K562 (cell line): Measurements from ENCODE around the gene ZRANB1. TPM values are rescaled to one million over a fixed set of nuclear protein-coding genes. Genes with fewer than 3 reads are reported as not detected.

ENCODE experiments used
- ATAC-seq: fragments of 200-7000 bp; cut with Tn5 transposase; 3 replicates; pipeline ENCODE4 v1.9.1; 2020; ENCODE audit warnings: moderate library complexity
- BruUV-seq: library from RNA; stranded (reverse); fragments of 400-500 nt; replicated peaks from 2 replicates; lab custom pipeline; 2021; lab: Mats Ljungman, UMichigan
- CTCF ChIA-PET: fragments of 300-600 bp; formaldehyde crosslinking; extraction: SDS; loops from one replicate; lab custom pipeline; 2021; ENCODE audit warnings: low intra/inter-chr PET ratio; lab: Yijun Ruan, JAX
- POLR2A ChIA-PET: fragments of 300-600, 350-650 bp; sonication (Branson Sonifier 250); formaldehyde crosslinking; extraction: SDS; loops from one replicate; lab custom pipeline; 2021; ENCODE audit warnings: antibody characterized with exemption, inconsistent platforms; lab: Yijun Ruan, JAX
- DNase-seq, 4 experiments: peaks; one replicate each; pipeline versions ENCODE4 v3.0.0 to v3.0.0-alpha.2; 2011 to 2018; ENCODE audit warnings: low spot score in 3 of 4, mixed read lengths in 3 of 4; ENCODE audit errors: extremely low read depth in 1 of 4
- FAIRE-seq: peaks from 2 replicates; lab custom pipeline; 2011; peaks lifted over from hg19 to GRCh38; lab: Jason Lieb, UNC
- H2AFZ ChIP-seq: 2 replicates; pipeline ENCODE4 v1.6.0; 2011; ENCODE audit warnings: low read depth, low read length, control low read depth, inconsistent platforms
- H3K27ac ChIP-seq: fragments of 200-600 bp; 3 replicates; pipeline ENCODE4 v1.8.0; 2011; ENCODE audit warnings: low read depth, mild to moderate bottlenecking, control low read depth, inconsistent platforms, low read length, moderate library complexity, mixed read lengths; ENCODE audit errors: extremely low read depth
- H3K27me3 ChIP-seq, 2 experiments: fragments of 300-600 bp in 1 of 2; 2 replicates in 1 of 2; 3 replicates in 1 of 2; pipeline versions ENCODE4 v1.6.0 to v1.8.0; 2011; ENCODE audit warnings: inconsistent platforms in 2 of 2, low read length in 2 of 2, mild to moderate bottlenecking in 1 of 2, mixed read lengths in 1 of 2, moderate library complexity in 1 of 2; ENCODE audit not compliant: control insufficient read depth in 2 of 2, insufficient read depth in 2 of 2
- H3K36me3 ChIP-seq: fragments of 300-600 bp; 3 replicates; pipeline ENCODE4 v1.8.0; 2011; ENCODE audit warnings: mild to moderate bottlenecking, low read length, inconsistent platforms; ENCODE audit not compliant: control insufficient read depth, insufficient read depth
- H3K4me1 ChIP-seq, 2 experiments: fragments of 200-600 bp in 1 of 2; replicated peaks in 1 of 2; 2 replicates in 1 of 2; 3 replicates in 1 of 2; pipeline versions ENCODE4 v1.5.1 to v1.8.0; 2011; ENCODE audit warnings: inconsistent platforms in 2 of 2, low read length in 2 of 2, mild to moderate bottlenecking in 1 of 2, mixed read lengths in 1 of 2, moderate library complexity in 1 of 2; ENCODE audit not compliant: control insufficient read depth in 2 of 2, insufficient read depth in 2 of 2
- H3K4me2 ChIP-seq: 2 replicates; pipeline ENCODE4 v1.6.1; 2011; ENCODE audit warnings: low read length, control low read depth, inconsistent platforms, mixed read lengths; ENCODE audit not compliant: insufficient read depth
- H3K4me3 ChIP-seq: fragments of 200-600 bp; sonication (generic), shearing (Covaris generic); 2 replicates; pipeline ENCODE4 v1.5.1; 2016; ENCODE audit warnings: control low read depth, inconsistent platforms
- H3K79me2 ChIP-seq: fragments of 200-600 bp; 3 replicates; pipeline ENCODE4 v1.8.0; 2011; ENCODE audit warnings: low read length, inconsistent platforms; ENCODE audit not compliant: control insufficient read depth, insufficient read depth
- H3K9ac ChIP-seq, 2 experiments: 2 replicates each; pipeline versions ENCODE4 v1.6.0 to v1.6.1; 2011; ENCODE audit warnings: low read depth in 2 of 2, low read length in 2 of 2, control low read depth in 1 of 2, inconsistent platforms in 1 of 2, mild to moderate bottlenecking in 1 of 2, mixed read lengths in 1 of 2; ENCODE audit not compliant: insufficient read depth in 1 of 2
- H3K9me1 ChIP-seq: one replicate; pipeline ENCODE4 v1.6.0; 2011; ENCODE audit warnings: inconsistent platforms, mild to moderate bottlenecking, low read length, moderate library complexity; ENCODE audit not compliant: control insufficient read depth, insufficient read depth
- H3K9me3 ChIP-seq: replicated peaks from 2 replicates; pipeline ENCODE4 v1.5.1; 2011; ENCODE audit warnings: low read depth, low read length, inconsistent platforms; ENCODE audit not compliant: control insufficient read depth, insufficient read depth
- H4K20me1 ChIP-seq: replicated peaks from 2 replicates; pipeline ENCODE4 v1.6.1; 2011; ENCODE audit warnings: low read length, inconsistent platforms, mixed read lengths; ENCODE audit not compliant: control insufficient read depth, insufficient read depth
- ATF3 ChIP-seq, 2 experiments: fragments of 450-650 bp in 1 of 2; sonication (generic) in 1 of 2; formaldehyde crosslinking in 1 of 2; IDR thresholded peaks in 1 of 2; conservative IDR thresholded peaks in 1 of 2; 2 replicates each; pipeline versions ENCODE4 v1.6.1 to v1.8.1; 2016 to 2023; ENCODE audit warnings: mild to moderate bottlenecking in 2 of 2, moderate library complexity in 2 of 2, inconsistent platforms in 1 of 2, missing genetic modification reagents in 1 of 2
- CREB3 ChIP-seq: fragments of 450-650 bp; conservative IDR thresholded peaks from 2 replicates; pipeline ENCODE4 v1.6.1; 2016; ENCODE audit warnings: missing genetic modification characterization, low read depth, mild to moderate bottlenecking, missing compliant biosample characterization, moderate library complexity
- E4F1 ChIP-seq: fragments of 250-450 bp; sonication (Bioruptor Pico); IDR thresholded peaks from 2 replicates; pipeline ENCODE4 v1.5.0; 2021; ENCODE audit warnings: mild to moderate bottlenecking, borderline replicate concordance
- ELK3 ChIP-seq: fragments of 450-650 bp; formaldehyde crosslinking; IDR thresholded peaks from 2 replicates; pipeline ENCODE4 v1.4.0; 2020; ENCODE audit warnings: mild to moderate bottlenecking
- GATAD2B ChIP-seq: fragments of 450-650 bp; IDR thresholded peaks from 2 replicates; pipeline ENCODE4 v1.6.1; 2017; ENCODE audit warnings: mild to moderate bottlenecking, borderline replicate concordance
- HES1 ChIP-seq: fragments of 450-650 bp; IDR thresholded peaks from 2 replicates; pipeline ENCODE4 v1.6.1; 2016; ENCODE audit warnings: low read depth, mild to moderate bottlenecking, moderate library complexity
- SMC3 ChIP-seq: conservative IDR thresholded peaks from 2 replicates; pipeline ENCODE4 v1.6.1; 2011; ENCODE audit warnings: low read depth, low read length, improper control_type of control experiment; ENCODE audit not compliant: insufficient read depth
- SP2 ChIP-seq: IDR thresholded peaks from 2 replicates; pipeline ENCODE4 v1.6.1; 2011; ENCODE audit warnings: mild to moderate bottlenecking, low read depth, low read length, moderate library complexity; ENCODE audit not compliant: poor library complexity, severe bottlenecking; ENCODE audit errors: extremely low read depth
- SRSF1 ChIP-seq: fragments of 200-400 bp; formaldehyde crosslinking; IDR thresholded peaks from 2 replicates; pipeline ENCODE4 v1.6.1; 2017; ENCODE audit warnings: mild to moderate bottlenecking, low read depth, low read length, moderate library complexity
- TAL1 ChIP-seq: fragments of 450-650 bp; IDR thresholded peaks from 2 replicates; pipeline ENCODE4 v1.6.1; 2016; ENCODE audit warnings: mild to moderate bottlenecking
- ZNF175 ChIP-seq: fragments of 200-800 bp; sonication (Bioruptor generic); IDR thresholded peaks from 2 replicates; pipeline ENCODE4 v1.6.1; 2016; ENCODE audit warnings: low read depth, mild to moderate bottlenecking, missing genetic modification characterization, missing compliant biosample characterization
- ZNF695 ChIP-seq: fragments of 450-650 bp; formaldehyde crosslinking; IDR thresholded peaks from 2 replicates; pipeline ENCODE4 v1.4.0; 2020; ENCODE audit warnings: mild to moderate bottlenecking, moderate library complexity
- ZNF696 ChIP-seq: fragments of 250-450 bp; sonication (Bioruptor Pico); conservative IDR thresholded peaks from 2 replicates; pipeline ENCODE4 v1.4.0; 2020; ENCODE audit warnings: mild to moderate bottlenecking, moderate library complexity
- ZNF77 ChIP-seq: fragments of 250-450 bp; sonication (Bioruptor Pico); IDR thresholded peaks from 2 replicates; pipeline ENCODE4 v1.5.0; 2020
- WGBS: fragments of 100-300 bp; shearing (Covaris generic); methylation state at CpG from one replicate; pipeline ENCODE4 v1.1.6; 2016; ENCODE audit warnings: low coverage, mixed read lengths; ENCODE audit not compliant: insufficient coverage; ENCODE audit errors: missing lambda C conversion rate; 5-methylcytosine and 5-hydroxymethylcytosine counted together
- in situ Hi-C: fragments of 300-500 bp; cut with MboI; formaldehyde crosslinking; loops from 4 replicates; pipeline ENCODE4 v1.15.0; 2018; ENCODE audit warnings: inconsistent platforms, mixed read lengths
- intact Hi-C: fragments of 100-400 bp; cut with micrococcal nuclease; formaldehyde crosslinking; loops from 2 replicates; pipeline ENCODE4 v1.14.2; 2022
- polyA plus RNA-seq, 8 experiments: library from polyadenylated mRNA; depleted of rRNA in 4 of 8; stranded (reverse) in 5 of 8; unstranded in 3 of 8; fragments of >200 nt; fragmentation: Nextera tagmentation in 2 of 8; fragmentation: Illumina TruSeq in 1 of 8; extraction: Ambion mirVana in 2 of 8; extraction: Trizol in 1 of 8; gene quantifications; 2 replicates each; pipeline versions ENCODE4 v1.2.1 to v1.2.3, GENCODE V29; 2011 to 2014; ENCODE audit warnings: inconsistent platforms in 1 of 8, missing spikeins in 1 of 8
- total RNA-seq, 7 experiments: library from RNA; depleted of rRNA in 6 of 7; stranded (reverse); fragments of >200 nt in 6 of 7; fragmentation: Illumina TruSeq in 2 of 7; extraction: Trizol in 2 of 7; gene quantifications; 2 replicates each; pipeline versions ENCODE4 v1.2.1 to v1.2.3, GENCODE V29; 2011 to 2021; ENCODE audit warnings: low replicate concordance in 1 of 7
- TF ChIP-seq, protein P1 (sequence below): IDR thresholded peaks from 2 replicates; pipeline ENCODE4 v1.6.1; 2011; ENCODE audit not compliant: insufficient read length; ENCODE audit errors: extremely low read depth

The ZRANB1 gene
- total and polyA plus RNA-seq, 9 of the 15 experiments (the other 6 are each of a cell fraction or from before 2014, with no cell fraction given): 0.07 to 1.1 (median 0.64) TPM

- Histone ChIP-seq H3K9me1 (peaks cover 2% of the 10 kb centered on the region), H3K27ac (no peak overlapping the region), H3K79me2 (peaks cover 67% of the 10 kb centered on the region), H3K4me2 (no peak overlapping the region), H3K9me3 (no peaks in the 10 kb centered on the region), H4K20me1 (peaks cover 27% of the 10 kb centered on the region; the same call in 1 of the 2 replicates), H3K36me3 (peaks cover 18% of the 10 kb centered on the region; the same call in 1 of the 3 replicates), H3K4me1 (peaks cover 0 to 12% of the 10 kb centered on the region in 2 experiments; a peak in 2 of 5 replicates), H3K9ac (no peak overlapping the region), H3K4me3 (no peak overlapping the region), H2AFZ (no peak overlapping the region), H3K27me3 (no peaks in the 10 kb centered on the region)
- FAIRE-seq: no peak
- intact Hi-C loops: loop anchor here (10.0 kb wide), 1 partner anchor 205 kb away; no protein-coding TSS in a partner anchor
- 92% methylated on average over 4 of the region's 5 CpGs for WGBS
- POLR2A ChIA-PET: no interaction called here
- BruUV-seq: no TSS peak
- DNase-seq: peak in 2 of 4 experiments; percentile 1
- ATAC-seq: no peak
- in situ Hi-C loops: loop anchor here (25.0 kb wide), 1 partner anchor 213 kb away; the partner anchor contains the start of gene CTBP2
- CTCF ChIA-PET: no interaction called here
- TF ChIP-seq ZNF696 (CRISPR knock-in tag): no peak
- no peak for TF ChIP-seq ELK3
- no peak for TF ChIP-seq SMC3
- TF ChIP-seq, protein P1, sequence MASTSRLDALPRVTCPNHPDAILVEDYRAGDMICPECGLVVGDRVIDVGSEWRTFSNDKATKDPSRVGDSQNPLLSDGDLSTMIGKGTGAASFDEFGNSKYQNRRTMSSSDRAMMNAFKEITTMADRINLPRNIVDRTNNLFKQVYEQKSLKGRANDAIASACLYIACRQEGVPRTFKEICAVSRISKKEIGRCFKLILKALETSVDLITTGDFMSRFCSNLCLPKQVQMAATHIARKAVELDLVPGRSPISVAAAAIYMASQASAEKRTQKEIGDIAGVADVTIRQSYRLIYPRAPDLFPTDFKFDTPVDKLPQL: no peak
- TF ChIP-seq SRSF1: no peak
- TF ChIP-seq ZNF77 (CRISPR knock-in tag): no peak
- no peak for TF ChIP-seq ZNF175 (CRISPR knock-in tag)
- TF ChIP-seq SP2: no peak
- TF ChIP-seq E4F1 (CRISPR knock-in tag): no peak
- TF ChIP-seq GATAD2B: no peak
- no peak for TF ChIP-seq CREB3 (tag)
- TF ChIP-seq TAL1: no peak
- TF ChIP-seq HES1: no peak
- TF ChIP-seq ATF3 (IDR thresholded peaks at IDR 0.05): no peak
- TF ChIP-seq ATF3 (CRISPR knock-in tag; conservative IDR thresholded peaks at IDR 0.05): no peak
- no peak for TF ChIP-seq ZNF695 (CRISPR knock-in tag)
Observed at GRCh38 chr10:124949543-124949942, 7.6 kb downstream of the ZRANB1 start.
